GM12892 (cell line): Measurements from ENCODE around the gene TRDMT1.

Source experiments
- POLR2A ChIP-seq: IDR thresholded peaks from 2 replicates; pipeline ENCODE4 v1.6.1; 2011; ENCODE audit warnings: low read depth, low read length, control low read depth
- POLR2AphosphoS5 ChIP-seq: IDR thresholded peaks from 2 replicates; pipeline ENCODE4 v1.6.1; 2011; ENCODE audit warnings: low read depth, low read length, control low read depth
- TAF1 ChIP-seq: IDR thresholded peaks from 2 replicates; pipeline ENCODE4 v1.6.1; 2011; ENCODE audit warnings: low read depth, mild to moderate bottlenecking, control low read depth, low read length, borderline replicate concordance

- TF ChIP-seq POLR2AphosphoS5, result no peak
- no peak for TF ChIP-seq POLR2A
- TF ChIP-seq TAF1, result no peak
Measured at GRCh38 chr10:17231788-17232187, 30.3 kb upstream of the TRDMT1 start.
